ENCODE results near the gene PIP5K1C. TPM values are rescaled to one million over a fixed set of nuclear protein-coding genes. Genes with fewer than 3 reads are reported as not detected.

Gene PIP5K1C
- total RNA-seq, 3 donors from 2014 or later = 14.6 to 15.7 (median 15.7) TPM

GRCh38 chr19:3691372-3691716 is 8.9 kb downstream of the PIP5K1C start:
- Histone ChIP-seq H3K36me3 (no peaks in the 10 kb centered on the region), H3K27me3 (no peaks in the 10 kb centered on the region), H3K27ac (no peak overlapping the region), H3K4me3 (no peak overlapping the region), H3K4me1 (peaks cover 0 to 12% of the 10 kb centered on the region in 2 donors), H3K9me3 (no peaks in the 10 kb centered on the region)
- intact Hi-C loops (cut with DNase I; ENCODE audit: low total_unique reads) = no loop called here
- DNase-seq (ENCODE audit: low spot score in 2 of 2) = no peak
- TF ChIP-seq CTCF (IDR thresholded peaks at IDR 0.05) (no peak), POLR2A (IDR thresholded peaks at IDR 0.05) (no peak), POLR2AphosphoS5 (IDR thresholded peaks at IDR 0.05) (no peak)

- TF ChIP-seq CTCF (IDR thresholded peaks at IDR 0.05) = no peak
- no peak for TF ChIP-seq POLR2A (IDR thresholded peaks at IDR 0.05)
- Histone ChIP-seq H3K27ac (no peak overlapping the region), H3K9me3 (no peaks in the 10 kb centered on the region), H3K4me3 (no peak overlapping the region), H3K4me1 (peaks cover 0 to 12% of the 10 kb centered on the region in 2 donors), H3K27me3 (no peaks in the 10 kb centered on the region), H3K36me3 (no peaks in the 10 kb centered on the region)
- no peak for DNase-seq (ENCODE audit: low spot score in 2 of 2)
- intact Hi-C loops (cut with DNase I; ENCODE audit: low total_unique reads) = no loop called here
These were observed 9.5 kb downstream of the PIP5K1C start for GRCh38 chr19:3690551-3691371.

GRCh38 chr19:3687774-3688706 is 12.2 kb downstream of the PIP5K1C start:
- TF ChIP-seq POLR2A (IDR thresholded peaks at IDR 0.05) = no peak
- TF ChIP-seq POLR2AphosphoS5 (IDR thresholded peaks at IDR 0.05) = no peak
- TF ChIP-seq CTCF (IDR thresholded peaks at IDR 0.05) = no peak
- Histone ChIP-seq H3K9me3 (peaks cover 0 to 8% of the 10 kb centered on the region in 2 donors), H3K27ac (peak overlapping the region; percentile 68 to 74), H3K27me3 (no peaks in the 10 kb centered on the region), H3K4me3 (peak overlapping the region in 2 of 3 donors; percentile 47 to 64), H3K36me3 (no peaks in the 10 kb centered on the region), H3K4me1 (peaks cover 0 to 12% of the 10 kb centered on the region in 2 donors)
- intact Hi-C loops (cut with DNase I; ENCODE audit: low total_unique reads) = no loop called here
- peak; percentile 58 to 78 for DNase-seq (ENCODE audit: low spot score in 2 of 2)

GRCh38 chr19:3687393-3687773 is 12.9 kb downstream of the PIP5K1C start:
- no peaks in the 10 kb centered on the region for H3K36me3 ChIP-seq
- intact Hi-C loops (cut with DNase I; ENCODE audit: low total_unique reads) = no loop called here
- H3K9me3 ChIP-seq = peaks cover 0 to 8% of the 10 kb centered on the region in 2 donors
- DNase-seq (ENCODE audit: low spot score in 2 of 2) = no peak
- peak overlapping the region; percentile 68 to 74 for H3K27ac ChIP-seq
- H3K27me3 ChIP-seq = no peaks in the 10 kb centered on the region
- H3K4me3 ChIP-seq = peak overlapping the region in 2 of 3 donors; percentile 47 to 64
- peaks cover 0 to 12% of the 10 kb centered on the region in 2 donors for H3K4me1 ChIP-seq
- TF ChIP-seq CTCF (IDR thresholded peaks at IDR 0.05) (no peak), POLR2A (IDR thresholded peaks at IDR 0.05) (no peak), POLR2AphosphoS5 (IDR thresholded peaks at IDR 0.05) (no peak)

Data from breast epithelium (tissue), 4 donors.